Right atrium auricular region (tissue), 2 donors: ENCODE data around the gene KIAA1217. TPM values are rescaled to one million over a fixed set of nuclear protein-coding genes. Genes with fewer than 3 reads are reported as not detected.

Source experiments
- DNase-seq: peaks from one replicate; pipeline ENCODE4 v3.0.0-alpha.2; 2019; ENCODE audit warnings: low spot score
- H3K27ac ChIP-seq, 2 donors: fragments of 200-600 bp; sonication (generic); 1 replicate in 1 of 2; 2 replicates in 1 of 2; pipeline ENCODE4 v1.5.1; 2016 to 2019
- H3K27me3 ChIP-seq, 2 donors: fragments of 200-600 bp; sonication (generic); one replicate each; pipeline versions ENCODE4 v1.5.1 to v1.6.0; 2017 to 2019
- H3K36me3 ChIP-seq: fragments of 200-600 bp; sonication (generic); one replicate; pipeline ENCODE4 v1.5.1; 2016
- H3K4me1 ChIP-seq, 2 donors: fragments of 200-600 bp; sonication (generic); one replicate each; pipeline versions ENCODE4 v1.5.1 to v1.6.0; 2017 to 2019
- H3K4me3 ChIP-seq, 2 donors: fragments of 200-600 bp; sonication (generic); 1 replicate in 1 of 2; 2 replicates in 1 of 2; pipeline ENCODE4 v1.5.1; 2017 to 2019; ENCODE audit warnings: mild to moderate bottlenecking in 1 of 2, moderate library complexity in 1 of 2
- H3K9me3 ChIP-seq, 2 donors: fragments of 200-600 bp; sonication (generic); one replicate each; pipeline ENCODE4 v1.5.1; 2019
- total RNA-seq, 2 donors: library from RNA; depleted of rRNA; stranded (reverse); fragments of >200 nt; gene quantifications; one replicate each; pipeline ENCODE4 v1.1.0, GENCODE V29; 2016
- TF ChIP-seq, protein P1 (sequence below), 2 donors: fragments of 200-600 bp; sonication (generic); IDR thresholded peaks; one replicate each; pipeline ENCODE4 v1.5.1; 2019; ENCODE audit warnings: antibody characterized with exemption in 2 of 2

KIAA1217 gene
- total RNA-seq, 2 donors from 2014 or later = 24.0 to 33.3 TPM

DNA sequence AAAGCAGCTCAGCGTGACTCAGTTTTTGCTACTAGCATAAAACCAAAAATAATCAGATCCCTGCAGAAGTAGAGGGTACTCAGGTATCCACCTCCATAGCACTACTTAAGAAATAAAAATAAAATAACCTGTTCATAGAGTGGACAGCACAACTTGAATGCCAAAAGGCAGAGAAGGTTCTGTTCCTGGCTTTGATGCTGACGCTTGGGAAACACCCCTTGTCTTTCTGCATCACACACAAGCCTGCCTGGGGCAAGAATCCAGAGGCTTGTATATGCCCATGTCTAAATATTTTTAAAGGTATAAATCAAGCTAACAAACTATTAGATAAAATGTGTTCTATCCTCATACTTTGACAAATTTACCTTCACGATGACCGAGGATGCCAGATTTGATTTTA lies 207.3 kb downstream of the KIAA1217 start:
- Histone ChIP-seq H3K27ac (peak overlapping the region; percentile 61 to 66), H3K4me3 (no peak overlapping the region), H3K27me3 (no peaks in the 10 kb centered on the region), H3K4me1 (peaks cover 0 to 21% of the 10 kb centered on the region in 2 donors), H3K36me3 (no peaks in the 10 kb centered on the region), H3K9me3 (no peaks in the 10 kb centered on the region)
- TF ChIP-seq, protein P1, sequence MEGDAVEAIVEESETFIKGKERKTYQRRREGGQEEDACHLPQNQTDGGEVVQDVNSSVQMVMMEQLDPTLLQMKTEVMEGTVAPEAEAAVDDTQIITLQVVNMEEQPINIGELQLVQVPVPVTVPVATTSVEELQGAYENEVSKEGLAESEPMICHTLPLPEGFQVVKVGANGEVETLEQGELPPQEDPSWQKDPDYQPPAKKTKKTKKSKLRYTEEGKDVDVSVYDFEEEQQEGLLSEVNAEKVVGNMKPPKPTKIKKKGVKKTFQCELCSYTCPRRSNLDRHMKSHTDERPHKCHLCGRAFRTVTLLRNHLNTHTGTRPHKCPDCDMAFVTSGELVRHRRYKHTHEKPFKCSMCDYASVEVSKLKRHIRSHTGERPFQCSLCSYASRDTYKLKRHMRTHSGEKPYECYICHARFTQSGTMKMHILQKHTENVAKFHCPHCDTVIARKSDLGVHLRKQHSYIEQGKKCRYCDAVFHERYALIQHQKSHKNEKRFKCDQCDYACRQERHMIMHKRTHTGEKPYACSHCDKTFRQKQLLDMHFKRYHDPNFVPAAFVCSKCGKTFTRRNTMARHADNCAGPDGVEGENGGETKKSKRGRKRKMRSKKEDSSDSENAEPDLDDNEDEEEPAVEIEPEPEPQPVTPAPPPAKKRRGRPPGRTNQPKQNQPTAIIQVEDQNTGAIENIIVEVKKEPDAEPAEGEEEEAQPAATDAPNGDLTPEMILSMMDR (IDR thresholded peaks at IDR 0.05) = no peak
- no peak for DNase-seq

GRCh38 chr10:24417053-24417452 lies 208.1 kb downstream of the KIAA1217 start:
- Histone ChIP-seq H3K9me3 (no peaks in the 10 kb centered on the region), H3K36me3 (no peaks in the 10 kb centered on the region), H3K27ac (peak overlapping the region in 1 of 2 donors; percentile 61), H3K4me1 (peaks cover 0 to 21% of the 10 kb centered on the region in 2 donors), H3K4me3 (no peak overlapping the region), H3K27me3 (no peaks in the 10 kb centered on the region)
- DNase-seq = no peak
- TF ChIP-seq, protein P1 (IDR thresholded peaks at IDR 0.05) = no peak

DNA sequence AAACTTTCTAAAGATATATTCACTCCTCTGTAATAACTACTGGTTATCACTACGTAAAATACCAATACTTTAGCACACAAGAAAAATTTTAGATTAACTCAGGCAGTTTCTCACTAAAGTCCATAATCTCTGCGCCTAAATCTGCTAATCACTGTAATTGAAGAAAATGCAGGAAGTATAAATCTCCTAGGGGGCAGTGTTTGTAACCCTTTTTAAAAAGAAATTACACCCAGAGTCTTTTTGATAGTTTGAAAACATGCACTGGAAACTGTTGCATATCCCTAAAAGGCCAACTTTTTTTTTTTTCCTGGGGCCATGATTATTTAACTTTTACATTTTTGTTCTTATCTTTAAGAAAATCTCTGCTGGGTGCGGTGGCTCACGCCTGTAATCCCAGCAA lies 209.6 kb downstream of the KIAA1217 start:
- no peak overlapping the region for H3K27ac ChIP-seq

DNA sequence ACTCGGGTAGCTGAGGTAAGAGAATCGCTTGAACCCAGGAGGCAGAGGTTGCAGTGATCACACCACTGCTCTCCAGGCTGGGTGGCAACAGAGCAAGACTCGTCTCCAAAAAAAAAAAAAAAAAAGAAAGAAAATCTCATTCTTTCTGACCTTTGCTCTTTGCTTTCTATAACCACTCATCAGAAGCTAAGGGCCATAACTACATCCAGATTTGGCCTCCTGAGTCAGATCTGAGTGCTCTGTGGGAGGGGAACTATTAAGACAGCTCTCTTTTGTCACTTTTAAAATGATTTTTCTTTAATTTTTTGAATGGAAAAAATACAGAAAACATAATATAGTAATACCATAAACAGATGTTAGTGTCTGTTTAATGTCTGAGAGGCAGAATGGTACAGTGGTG lies 210.1 kb downstream of the KIAA1217 start:
- TF ChIP-seq, protein P1 (IDR thresholded peaks at IDR 0.05) = no peak
- Histone ChIP-seq H3K27ac (no peak overlapping the region), H3K27me3 (no peaks in the 10 kb centered on the region), H3K4me1 (peaks cover 0 to 21% of the 10 kb centered on the region in 2 donors), H3K9me3 (no peaks in the 10 kb centered on the region), H3K36me3 (no peaks in the 10 kb centered on the region), H3K4me3 (no peak overlapping the region)
- no peak for DNase-seq

More for the DNA sequence above, 209.6 kb downstream of the KIAA1217 start:
- Histone ChIP-seq H3K27me3 (no peaks in the 10 kb centered on the region), H3K36me3 (no peaks in the 10 kb centered on the region), H3K4me3 (no peak overlapping the region), H3K4me1 (peaks cover 0 to 21% of the 10 kb centered on the region in 2 donors), H3K9me3 (no peaks in the 10 kb centered on the region)
- no peak for DNase-seq
- TF ChIP-seq, protein P1 (IDR thresholded peaks at IDR 0.05) = peak in 1 of 2 donors; percentile 32

DNA sequence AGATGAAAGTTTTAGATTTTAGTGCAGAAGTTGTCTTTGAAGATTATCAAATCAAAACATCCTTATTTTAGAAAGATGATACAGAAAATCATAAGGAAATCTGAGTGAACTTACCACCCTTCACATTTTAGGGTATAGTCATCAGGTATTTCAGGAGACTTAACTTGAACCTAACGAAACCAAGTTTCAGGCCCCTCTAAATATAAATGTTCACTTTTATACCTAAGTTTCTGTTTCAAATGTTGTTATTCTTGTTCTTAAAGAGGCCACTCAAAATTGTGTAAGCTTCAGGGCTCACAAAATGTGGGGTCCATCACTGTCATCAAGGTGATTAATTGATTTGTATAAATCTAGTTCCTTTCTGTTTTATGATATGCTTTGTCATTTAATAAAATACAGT lies 216.2 kb downstream of the KIAA1217 start:
- Histone ChIP-seq H3K27me3 (no peaks in the 10 kb centered on the region), H3K27ac (no peak overlapping the region), H3K4me3 (no peak overlapping the region), H3K9me3 (no peaks in the 10 kb centered on the region), H3K36me3 (no peaks in the 10 kb centered on the region), H3K4me1 (no peaks in the 10 kb centered on the region)
- DNase-seq = no peak
- TF ChIP-seq, protein P1 (IDR thresholded peaks at IDR 0.05) = no peak
